Retina (tissue), 1 donor: ENCODE data around the gene PAOX.
"Not testable (repeated sequence)": the region's sequence is repeated elsewhere in the genome, so short reads cannot be mapped to it uniquely, and the experiment has no call there.

ENCODE experiments used
- DNase-seq: peaks from one replicate; pipeline ENCODE4 v3.0.0-alpha.2; 2016

Gene PAOX

GRCh38 chr10:133411523-133412380, 32.7 kb downstream of the PAOX start:
- DNase-seq = no peak

- DNase-seq = no peak
Observed at GRCh38 chr10:133412381-133412711, 33.3 kb downstream of the PAOX start.

- DNase-seq = not testable (repeated sequence)
Observed at GRCh38 chr10:133414401-133414800, 35.3 kb downstream of the PAOX start.

- no peak for DNase-seq
Observed at GRCh38 chr10:133415752-133416151, 36.7 kb downstream of the PAOX start.

GRCh38 chr10:133418289-133418993, 39.4 kb downstream of the PAOX start:
- DNase-seq = no peak

- no peak for DNase-seq
Observed at GRCh38 chr10:133419211-133419950, 40.3 kb downstream of the PAOX start.

GRCh38 chr10:133420028-133420427, 41.0 kb downstream of the PAOX start:
- DNase-seq = no peak

GRCh38 chr10:133420579-133420978, 41.5 kb downstream of the PAOX start:
- DNase-seq = no peak

GRCh38 chr10:133421336-133422222, 42.5 kb downstream of the PAOX start:
- DNase-seq = no peak

- no peak for DNase-seq
Observed at GRCh38 chr10:133422223-133422806, 43.3 kb downstream of the PAOX start.

- peak; percentile 38 for DNase-seq
Observed at GRCh38 chr10:133422807-133423771, 44.0 kb downstream of the PAOX start.

GRCh38 chr10:133424102-133424501, 45.0 kb downstream of the PAOX start:
- DNase-seq = not testable (repeated sequence)

GRCh38 chr10:133424601-133425000, 45.5 kb downstream of the PAOX start, which contains the start of gene SPRN:
Gene SPRN, minus strand, starts transcription at chr10:133424625. Its CDS starts 944 bp downstream, at chr10:133423681.
- DNase-seq = not testable (repeated sequence)

- DNase-seq = not testable (repeated sequence)
Observed at GRCh38 chr10:133429571-133429970, 50.5 kb downstream of the PAOX start.

- not testable (repeated sequence) for DNase-seq
Observed at GRCh38 chr10:133431888-133432613, 53.0 kb downstream of the PAOX start.

- DNase-seq = not testable (repeated sequence)
Observed at GRCh38 chr10:133432789-133433188, 53.7 kb downstream of the PAOX start.

GRCh38 chr10:133438711-133439273, 59.7 kb downstream of the PAOX start:
- no peak for DNase-seq

GRCh38 chr10:133439517-133440461, 60.7 kb downstream of the PAOX start:
- DNase-seq = no peak
